BLaER1 treated with 17β-estradiol and CSF1 and Interleukin-3, amounts not matched to agents 10 nM and 100 nM (cell line): ENCODE data around the gene CRYBG2.

Source experiments
- H3K27ac ChIP-seq, 11 experiments: shearing (Covaris generic); formaldehyde crosslinking; 2 replicates each; pipeline ENCODE4 v1.8.1; 2022
- H3K27me3 ChIP-seq, 11 experiments: shearing (Covaris generic); formaldehyde crosslinking; 2 replicates each; pipeline ENCODE4 v1.8.1; 2022
- H3K36me3 ChIP-seq, 11 experiments: shearing (Covaris generic); formaldehyde crosslinking; 2 replicates each; pipeline ENCODE4 v1.8.1; 2022
- H3K4me1 ChIP-seq, 10 experiments: shearing (Covaris generic); formaldehyde crosslinking; 2 replicates each; pipeline ENCODE4 v1.8.1; 2022
- H3K4me2 ChIP-seq, 11 experiments: shearing (Covaris generic); formaldehyde crosslinking; 2 replicates each; pipeline ENCODE4 v1.8.1; 2022
- H3K4me3 ChIP-seq, 10 experiments: shearing (Covaris generic); formaldehyde crosslinking; 2 replicates each; pipeline ENCODE4 v1.8.1; 2022
- H3K9ac ChIP-seq, 11 experiments: shearing (Covaris generic); formaldehyde crosslinking; 2 replicates each; pipeline ENCODE4 v1.8.1; 2022
- H3K9me3 ChIP-seq, 11 experiments: shearing (Covaris generic); formaldehyde crosslinking; replicated peaks in 1 of 11; 2 replicates each; pipeline ENCODE4 v1.8.1; 2022
- H4K20me1 ChIP-seq, 11 experiments: shearing (Covaris generic); formaldehyde crosslinking; 2 replicates each; pipeline ENCODE4 v1.8.1; 2022
- Cebpa-rat ChIP-seq, 11 experiments: shearing (Covaris generic); IDR thresholded peaks; 2 replicates each; pipeline ENCODE4 v1.8.1; 2022

The CRYBG2 gene

DNA sequence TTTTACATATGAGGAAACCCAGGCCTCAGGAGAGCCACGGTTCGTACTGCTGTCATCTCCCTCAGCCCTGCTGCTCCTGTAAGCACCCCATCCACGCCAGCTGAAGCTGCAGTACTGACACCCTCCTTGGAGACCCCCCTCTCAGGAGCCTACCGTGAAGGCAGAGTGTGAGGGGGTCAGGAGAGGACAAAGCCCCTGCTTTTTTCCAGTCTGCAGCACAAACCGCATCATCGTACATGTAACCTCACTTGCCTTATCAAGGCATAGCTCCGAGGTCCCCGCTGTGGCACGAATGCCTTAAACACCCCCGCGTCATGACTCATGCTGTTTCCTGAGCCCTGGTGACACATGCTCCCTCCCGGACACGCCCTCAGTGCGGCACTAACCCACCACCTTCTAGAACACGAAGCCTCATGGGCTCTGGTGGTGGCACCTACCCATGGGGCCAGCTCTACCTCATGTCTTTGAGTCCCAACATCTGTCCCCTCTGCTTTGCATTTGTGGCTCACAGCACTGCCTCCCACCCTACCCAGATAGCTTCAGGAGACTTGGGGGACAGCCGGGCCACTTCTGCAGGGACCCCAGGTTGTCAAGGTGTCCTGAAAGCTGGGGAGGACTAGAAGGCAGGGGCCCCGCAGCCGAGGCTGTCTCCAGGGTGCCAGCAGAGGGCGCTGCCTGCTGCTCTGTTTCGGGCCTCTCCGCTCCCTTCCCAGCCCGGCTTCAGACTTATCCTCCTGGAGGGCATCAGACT, 69.2 kb downstream of the CRYBG2 start:
- Histone ChIP-seq H3K4me1 (peaks cover 88 to 94% (median 90%) of the 10 kb centered on the region in 10 experiments), H3K27ac (peak overlapping the region; percentile 90 to 99 (median 95); a peak in 21 of 22 replicates), H3K4me2 (peak overlapping the region; percentile 94 to 100 (median 98)), H3K9ac (peak overlapping the region; percentile 89 to 99 (median 97); a peak in 21 of 22 replicates), H3K9me3 (no peaks in the 10 kb centered on the region), H4K20me1 (peaks cover 6 to 48% (median 30%) of the 10 kb centered on the region in 11 experiments; a peak in 17 of 22 replicates), H3K27me3 (no peaks in the 10 kb centered on the region), H3K36me3 (peaks cover 19 to 47% (median 36%) of the 10 kb centered on the region in 11 experiments; a peak in 21 of 22 replicates), H3K4me3 (peak overlapping the region in 8 of 10 experiments; percentile 19 to 92 (median 63); a peak in 14 of 20 replicates)
- TF ChIP-seq Cebpa-rat (IDR thresholded peaks at IDR 0.05), result no peak; a peak in 2 of 22 replicates

DNA sequence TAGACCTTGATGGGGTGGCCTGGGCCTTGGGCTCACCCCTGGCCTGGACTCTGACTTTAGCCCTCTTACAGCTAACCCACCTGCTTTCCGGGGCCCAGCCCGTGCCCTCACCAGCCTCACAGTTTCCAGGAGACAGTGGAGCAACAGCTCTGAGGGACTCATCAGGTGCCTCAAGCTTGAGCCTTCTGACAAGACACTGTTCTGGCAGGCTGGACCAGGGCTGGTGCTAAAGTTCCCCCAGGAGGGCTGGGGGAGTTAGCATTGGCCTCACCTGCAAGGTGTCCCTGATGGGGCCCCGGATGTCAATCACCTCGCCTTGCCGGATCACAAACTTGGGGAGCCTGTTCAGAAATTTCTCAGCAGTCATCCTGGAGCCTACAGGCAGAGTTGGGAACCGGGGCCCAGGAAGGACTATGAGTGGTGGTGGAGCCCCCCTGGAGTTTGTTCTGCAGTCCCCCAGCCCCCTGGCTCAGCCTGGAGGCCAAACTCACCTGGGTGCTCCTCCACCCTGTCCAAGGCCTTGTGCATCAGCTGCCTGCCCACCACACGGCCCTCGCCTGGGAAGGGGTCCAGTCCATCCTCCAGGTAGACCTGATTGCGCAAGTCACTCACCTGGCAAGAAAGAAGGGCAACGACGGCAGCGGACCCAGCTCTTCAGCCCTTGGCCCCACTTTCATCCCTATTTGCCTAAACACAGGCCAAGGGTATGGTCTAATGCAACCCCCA, 69.9 kb downstream of the CRYBG2 start:
- Histone ChIP-seq H3K36me3 (peaks cover 19 to 47% (median 36%) of the 10 kb centered on the region in 11 experiments; a peak in 21 of 22 replicates), H4K20me1 (peaks cover 6 to 48% (median 30%) of the 10 kb centered on the region in 11 experiments; a peak in 17 of 22 replicates), H3K9ac (peak overlapping the region; percentile 89 to 99 (median 97)), H3K9me3 (no peaks in the 10 kb centered on the region), H3K27me3 (no peaks in the 10 kb centered on the region), H3K4me2 (peak overlapping the region; percentile 94 to 100 (median 98)), H3K4me3 (peak overlapping the region in 8 of 10 experiments; percentile 19 to 96 (median 84); a peak in 15 of 20 replicates), H3K4me1 (peaks cover 85 to 93% (median 89%) of the 10 kb centered on the region in 10 experiments), H3K27ac (peak overlapping the region; percentile 90 to 99 (median 95); a peak in 21 of 22 replicates)
- peak in 10 of 11 experiments; percentile 33 to 92 (median 64); a peak in 12 of 22 replicates for TF ChIP-seq Cebpa-rat (IDR thresholded peaks at IDR 0.05)

DNA sequence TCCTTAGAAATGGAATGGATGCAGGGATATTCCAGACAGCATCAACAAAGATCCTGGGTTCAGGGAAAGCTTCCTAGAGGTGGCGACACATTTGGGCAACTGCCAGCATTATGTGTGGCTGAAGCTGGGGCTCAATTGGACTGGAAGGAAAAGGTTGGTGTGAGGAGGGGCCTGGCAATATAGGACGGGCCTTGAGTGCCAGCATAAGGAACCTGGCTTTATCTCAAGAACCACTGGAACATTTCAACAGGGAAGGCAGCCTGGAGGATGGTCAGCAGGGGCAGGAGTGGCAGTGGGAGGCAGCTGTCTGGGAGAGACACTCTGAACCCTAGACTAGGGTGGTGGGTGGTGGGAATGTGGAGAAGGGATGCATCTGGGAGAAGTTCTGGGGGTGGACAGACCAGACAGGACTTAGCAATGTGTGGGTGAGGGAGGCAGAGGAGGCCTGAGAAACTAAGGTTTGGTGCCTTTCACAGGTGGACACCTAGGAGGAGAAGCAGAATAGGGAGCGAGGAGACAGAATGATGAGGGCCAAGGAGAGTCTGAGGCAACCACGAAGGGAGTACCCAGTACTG, 70.6 kb downstream of the CRYBG2 start:
- H3K9me3 ChIP-seq, result no peaks in the 10 kb centered on the region
- H3K27ac ChIP-seq, result peak overlapping the region; percentile 90 to 99 (median 95)
- peaks cover 85 to 93% (median 89%) of the 10 kb centered on the region in 10 experiments for H3K4me1 ChIP-seq

DNA sequence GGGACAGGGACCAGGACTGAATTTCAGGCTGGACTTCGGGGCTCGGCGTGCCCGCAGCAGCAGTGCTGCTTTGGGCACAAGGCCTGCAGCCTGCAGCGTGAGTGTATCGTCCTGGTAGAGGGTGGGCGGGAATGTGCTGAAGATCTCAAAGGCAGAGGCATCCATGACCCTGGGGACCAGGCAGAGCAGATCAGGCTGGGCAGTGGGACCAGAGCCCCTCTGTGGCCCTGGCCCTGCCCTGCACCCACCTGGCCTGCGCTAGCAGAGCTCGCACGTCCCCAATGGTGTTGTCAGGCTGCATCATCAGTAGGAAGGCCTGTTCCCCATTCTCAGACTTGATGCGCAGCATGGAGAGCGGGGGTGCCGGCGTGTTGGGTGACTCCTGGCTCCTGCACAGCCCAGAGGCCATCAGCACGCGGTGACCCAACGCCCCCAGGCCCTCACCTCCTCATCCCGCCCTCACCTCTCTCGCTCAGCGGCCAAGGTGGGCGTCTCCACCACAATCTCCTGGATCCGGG, 71.5 kb downstream of the CRYBG2 start:
- Histone ChIP-seq H3K9ac (peak overlapping the region; percentile 89 to 99 (median 97); a peak in 20 of 22 replicates), H3K4me3 (peak overlapping the region in 9 of 10 experiments; percentile 84 to 96 (median 92); a peak in 13 of 20 replicates), H3K4me2 (peak overlapping the region; percentile 94 to 100 (median 98)), H3K27me3 (no peaks in the 10 kb centered on the region), H3K36me3 (peaks cover 31 to 58% (median 46%) of the 10 kb centered on the region in 11 experiments), H3K4me1 (peaks cover 85 to 93% (median 89%) of the 10 kb centered on the region in 10 experiments), H3K27ac (peak overlapping the region in 10 of 11 experiments; percentile 92 to 99 (median 95); a peak in 20 of 22 replicates), H3K9me3 (no peaks in the 10 kb centered on the region), H4K20me1 (peaks cover 6 to 48% (median 30%) of the 10 kb centered on the region in 11 experiments; a peak in 17 of 22 replicates)
- TF ChIP-seq Cebpa-rat (IDR thresholded peaks at IDR 0.05), result no peak

More for the DNA sequence above, 70.6 kb downstream of the CRYBG2 start:
- Histone ChIP-seq H3K9ac (peak overlapping the region; percentile 89 to 99 (median 97); a peak in 21 of 22 replicates), H4K20me1 (peaks cover 6 to 48% (median 30%) of the 10 kb centered on the region in 11 experiments; a peak in 17 of 22 replicates), H3K4me3 (peak overlapping the region in 8 of 10 experiments; percentile 15 to 96 (median 86); a peak in 12 of 20 replicates), H3K27me3 (no peaks in the 10 kb centered on the region), H3K36me3 (peaks cover 22 to 49% (median 37%) of the 10 kb centered on the region in 11 experiments; a peak in 21 of 22 replicates), H3K4me2 (peak overlapping the region; percentile 94 to 100 (median 98))
- no peak for TF ChIP-seq Cebpa-rat (IDR thresholded peaks at IDR 0.05)

DNA sequence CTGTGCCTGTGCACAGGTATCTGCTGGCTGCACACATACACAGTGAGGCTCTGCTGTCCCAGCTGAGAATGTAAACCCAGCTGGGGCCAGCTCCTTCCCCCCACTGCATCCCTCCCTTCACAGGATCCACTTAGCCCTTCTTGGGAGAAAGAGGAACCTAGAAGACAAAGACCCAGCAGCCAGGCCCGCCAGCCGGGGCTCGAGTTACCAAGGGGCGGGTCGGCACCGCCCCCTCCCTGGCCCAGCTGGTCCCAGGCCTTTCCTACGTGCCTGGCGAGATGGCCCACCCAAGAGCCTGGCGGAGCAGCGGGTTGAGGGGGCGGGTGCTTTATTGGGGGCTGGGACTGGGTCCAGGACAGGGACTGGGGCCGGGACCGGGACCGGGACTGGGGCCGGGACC, 72.0 kb downstream of the CRYBG2 start:
- peaks cover 34 to 63% (median 51%) of the 10 kb centered on the region in 11 experiments for H3K36me3 ChIP-seq
- peak overlapping the region in 10 of 11 experiments; percentile 88 to 99 (median 95); a peak in 20 of 22 replicates for H3K27ac ChIP-seq
- H3K9me3 ChIP-seq, result no peaks in the 10 kb centered on the region
- peak overlapping the region; percentile 89 to 99 (median 97); a peak in 21 of 22 replicates for H3K9ac ChIP-seq
- H3K4me2 ChIP-seq, result peak overlapping the region; percentile 94 to 100 (median 98)
- TF ChIP-seq Cebpa-rat (IDR thresholded peaks at IDR 0.05), result no peak
- H4K20me1 ChIP-seq, result peaks cover 6 to 48% (median 30%) of the 10 kb centered on the region in 11 experiments; a peak in 17 of 22 replicates
- peak overlapping the region; percentile 84 to 96 (median 90); a peak in 19 of 20 replicates for H3K4me3 ChIP-seq
- no peaks in the 10 kb centered on the region for H3K27me3 ChIP-seq
- H3K4me1 ChIP-seq, result peaks cover 85 to 93% (median 89%) of the 10 kb centered on the region in 10 experiments

DNA sequence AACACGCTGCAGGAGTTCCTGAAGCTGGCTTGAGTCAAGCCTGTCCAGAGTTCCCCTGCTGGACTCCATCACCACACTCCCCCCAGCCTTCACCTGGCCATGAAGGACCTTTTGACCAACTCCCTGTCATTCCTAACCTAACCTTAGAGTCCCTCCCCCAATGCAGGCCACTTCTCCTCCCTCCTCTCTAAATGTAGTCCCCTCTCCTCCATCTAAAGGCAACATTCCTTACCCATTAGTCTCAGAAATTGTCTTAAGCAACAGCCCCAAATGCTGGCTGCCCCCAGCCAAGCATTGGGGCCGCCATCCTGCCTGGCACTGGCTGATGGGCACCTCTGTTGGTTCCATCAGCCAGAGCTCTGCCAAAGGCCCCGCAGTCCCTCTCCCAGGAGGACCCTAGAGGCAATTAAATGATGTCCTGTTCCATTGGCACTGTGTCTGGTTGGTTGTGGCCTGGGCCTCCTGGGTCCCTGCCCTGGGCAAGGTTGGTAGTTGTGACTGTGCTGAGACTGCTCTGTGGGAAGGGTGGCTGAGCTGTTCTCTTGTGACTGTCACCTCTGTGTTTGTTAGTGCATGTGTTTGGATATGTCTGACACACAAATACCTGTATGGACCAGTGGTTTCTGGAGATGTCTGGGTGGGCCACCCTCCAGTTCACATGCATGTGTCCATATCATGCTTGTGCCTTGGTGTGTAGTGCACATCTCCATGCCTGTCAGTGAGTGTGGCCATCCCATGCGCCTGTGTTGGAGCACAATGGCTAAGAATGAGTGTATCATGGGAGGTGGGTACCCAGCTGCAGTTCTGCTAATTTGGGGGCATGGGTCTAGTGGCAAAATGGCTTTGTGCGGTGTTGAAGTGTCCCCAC, 72.6 kb downstream of the CRYBG2 start:
- Histone ChIP-seq H3K9me3 (no peaks in the 10 kb centered on the region), H3K9ac (peak overlapping the region; percentile 89 to 99 (median 97)), H3K4me1 (peaks cover 85 to 93% (median 89%) of the 10 kb centered on the region in 10 experiments), H3K4me2 (peak overlapping the region; percentile 94 to 100 (median 98)), H3K27ac (peak overlapping the region in 10 of 11 experiments; percentile 88 to 99 (median 95); a peak in 20 of 22 replicates), H3K27me3 (no peaks in the 10 kb centered on the region), H4K20me1 (peaks cover 6 to 48% (median 30%) of the 10 kb centered on the region in 11 experiments; a peak in 17 of 22 replicates), H3K4me3 (peak overlapping the region; percentile 84 to 96 (median 90)), H3K36me3 (peaks cover 34 to 68% (median 57%) of the 10 kb centered on the region in 11 experiments)
- TF ChIP-seq Cebpa-rat (IDR thresholded peaks at IDR 0.05), result no peak

DNA sequence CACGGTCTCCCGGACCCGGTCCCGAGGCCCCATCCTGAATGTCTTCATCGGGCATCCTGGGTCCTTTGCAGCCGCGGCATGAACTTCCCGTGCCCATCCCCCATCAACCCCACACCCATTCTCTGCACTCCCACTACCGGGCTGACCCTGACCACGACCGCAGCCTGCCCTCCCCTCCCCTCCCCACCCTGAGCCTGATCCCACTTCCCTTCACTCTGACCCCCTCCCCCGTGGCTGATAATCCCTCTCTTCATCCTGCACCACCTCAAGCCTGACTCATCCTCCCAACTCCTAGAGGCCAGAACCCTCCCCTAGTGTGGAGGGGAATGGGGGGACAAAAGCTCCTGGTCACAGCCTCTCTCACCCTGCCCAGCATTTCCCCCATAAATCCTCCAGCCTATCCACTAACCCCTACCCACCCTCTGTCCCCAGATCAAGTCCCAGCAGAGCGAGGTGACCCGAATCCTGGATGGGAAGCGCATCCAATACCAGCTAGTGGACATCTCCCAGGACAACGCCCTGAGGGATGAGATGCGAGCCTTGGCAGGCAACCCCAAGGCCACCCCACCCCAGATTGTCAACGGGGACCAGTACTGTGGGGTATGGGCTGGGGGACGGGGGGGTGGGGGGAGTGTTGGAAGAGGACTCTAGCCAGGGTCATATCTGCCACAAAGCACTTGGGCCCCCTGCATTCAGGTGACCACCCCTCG, 73.4 kb downstream of the CRYBG2 start:
- H3K4me2 ChIP-seq, result peak overlapping the region; percentile 94 to 100 (median 98)
- peak overlapping the region; percentile 72 to 99 (median 95) for H3K27ac ChIP-seq
- no peak for TF ChIP-seq Cebpa-rat (IDR thresholded peaks at IDR 0.05)
- peaks cover 6 to 48% (median 30%) of the 10 kb centered on the region in 11 experiments; a peak in 17 of 22 replicates for H4K20me1 ChIP-seq
- H3K9me3 ChIP-seq, result no peaks in the 10 kb centered on the region
- H3K9ac ChIP-seq, result peak overlapping the region; percentile 89 to 99 (median 97)
- H3K4me1 ChIP-seq, result peaks cover 85 to 93% (median 89%) of the 10 kb centered on the region in 10 experiments
- peaks cover 34 to 64% (median 53%) of the 10 kb centered on the region in 11 experiments for H3K36me3 ChIP-seq
- peak overlapping the region; percentile 84 to 96 (median 90) for H3K4me3 ChIP-seq
- no peaks in the 10 kb centered on the region for H3K27me3 ChIP-seq
